OCI-LY3 (cell line): Measurements from ENCODE around the gene KIDINS220.

ENCODE experiments used
- H2AFZ ChIP-seq: fragments of 200-600, 300-600 bp; shearing (Covaris generic); 2 replicates; pipeline ENCODE4 v1.6.0; 2014; ENCODE audit warnings: antibody characterized with exemption, low read depth, low read length
- H3K27ac ChIP-seq: fragments of 200-600, 300-600 bp; sonication (generic); 2 replicates; pipeline ENCODE4 v1.5.1; 2014; ENCODE audit warnings: mild to moderate bottlenecking, low read length, moderate library complexity, mixed read lengths
- H3K27me3 ChIP-seq: fragments of 200-600, 300-600 bp; sonication (generic); 2 replicates; pipeline ENCODE4 v1.6.1; 2014; ENCODE audit warnings: low read depth, low read length, mixed read lengths
- H3K36me3 ChIP-seq: fragments of 200-600, 300-600 bp; sonication (generic); replicated peaks from 2 replicates; pipeline ENCODE3; 2014; ENCODE audit warnings: low read depth, low read length, mixed read lengths
- H3K4me1 ChIP-seq: fragments of 300-600, 200-600 bp; sonication (generic); 2 replicates; pipeline ENCODE4 v1.6.1; 2014; ENCODE audit warnings: low read length, mixed read lengths
- H3K4me2 ChIP-seq: fragments of 200-600, 300-600 bp; sonication (generic); 2 replicates; pipeline ENCODE4 v1.6.1; 2014; ENCODE audit warnings: low read length, mixed read lengths
- H3K4me3 ChIP-seq: fragments of 300-600, 200-600 bp; sonication (generic); 2 replicates; pipeline ENCODE4 v1.5.1; 2014; ENCODE audit warnings: antibody characterized with exemption, mild to moderate bottlenecking, low read length, moderate library complexity
- H3K79me2 ChIP-seq: fragments of 300-600, 200-600 bp; shearing (Covaris generic); 2 replicates; pipeline ENCODE4 v1.6.1; 2014; ENCODE audit warnings: mild to moderate bottlenecking, low read length, mixed read lengths
- H3K9ac ChIP-seq: fragments of 300-600, 200-600 bp; shearing (Covaris generic); 2 replicates; pipeline ENCODE4 v1.6.0; 2014; ENCODE audit warnings: mild to moderate bottlenecking, low read length, moderate library complexity
- H3K9me3 ChIP-seq: fragments of 200-600, 300-600 bp; shearing (Covaris generic); 2 replicates; pipeline ENCODE4 v1.6.1; 2014; ENCODE audit warnings: low read length, mixed read lengths; ENCODE audit not compliant: insufficient read depth
- H4K20me1 ChIP-seq: fragments of 200-600, 300-600 bp; sonication (generic); 2 replicates; pipeline ENCODE4 v1.6.1; 2016; ENCODE audit warnings: low read length, mixed read lengths; ENCODE audit not compliant: insufficient read depth
- CTCF ChIP-seq: fragments of 200-600, 300-600 bp; sonication (generic); IDR thresholded peaks from 2 replicates; pipeline ENCODE4 v1.5.1; 2014; ENCODE audit warnings: antibody characterized with exemption, low read length, low read depth
- EZH2phosphoT487 ChIP-seq: fragments of 200-600 bp; shearing (Covaris generic); IDR thresholded peaks from 2 replicates; pipeline ENCODE4 v1.6.1; 2018; ENCODE audit warnings: antibody characterized with exemption, mixed run types, low read depth

Gene KIDINS220

GRCh38 chr2:8858910-8859309 is 21.5 kb upstream of the KIDINS220 start:
- no peaks in the 10 kb centered on the region for H3K79me2 ChIP-seq
- H4K20me1 ChIP-seq = no peaks in the 10 kb centered on the region
- no peaks in the 10 kb centered on the region for H3K9me3 ChIP-seq
- H3K4me3 ChIP-seq = no peak overlapping the region
- H3K36me3 ChIP-seq = no peaks in the 10 kb centered on the region
- H2AFZ ChIP-seq = no peak overlapping the region
- no peak overlapping the region for H3K9ac ChIP-seq
- TF ChIP-seq CTCF = no peak
- TF ChIP-seq EZH2phosphoT487 = no peak
- peaks cover 37% of the 10 kb centered on the region for H3K27me3 ChIP-seq
- H3K4me2 ChIP-seq = no peak overlapping the region
- no peaks in the 10 kb centered on the region for H3K4me1 ChIP-seq
- no peak overlapping the region for H3K27ac ChIP-seq

- peaks cover 37% of the 10 kb centered on the region for H3K27me3 ChIP-seq
- no peaks in the 10 kb centered on the region for H4K20me1 ChIP-seq
Observed at GRCh38 chr2:8858264-8858663, 20.9 kb upstream of the KIDINS220 start.

GRCh38 chr2:8857709-8858108 is 20.3 kb upstream of the KIDINS220 start:
- H3K27ac ChIP-seq = no peak overlapping the region
- no peaks in the 10 kb centered on the region for H4K20me1 ChIP-seq
- no peaks in the 10 kb centered on the region for H3K9me3 ChIP-seq
- no peaks in the 10 kb centered on the region for H3K79me2 ChIP-seq
- no peak overlapping the region for H3K4me2 ChIP-seq
- TF ChIP-seq EZH2phosphoT487 (no peak), CTCF (no peak)
- no peak overlapping the region for H3K4me3 ChIP-seq
- H3K9ac ChIP-seq = no peak overlapping the region
- peaks cover 37% of the 10 kb centered on the region for H3K27me3 ChIP-seq
- H3K36me3 ChIP-seq = no peaks in the 10 kb centered on the region
- no peak overlapping the region for H2AFZ ChIP-seq
- H3K4me1 ChIP-seq = no peaks in the 10 kb centered on the region

More at GRCh38 chr2:8858264-8858663, 20.9 kb upstream of the KIDINS220 start:
- H3K9me3 ChIP-seq = no peaks in the 10 kb centered on the region
- no peaks in the 10 kb centered on the region for H3K79me2 ChIP-seq
- TF ChIP-seq EZH2phosphoT487 = no peak
- no peak for TF ChIP-seq CTCF
- no peaks in the 10 kb centered on the region for H3K36me3 ChIP-seq
- H2AFZ ChIP-seq = no peak overlapping the region
- H3K4me1 ChIP-seq = no peaks in the 10 kb centered on the region
- no peak overlapping the region for H3K4me2 ChIP-seq
- H3K4me3 ChIP-seq = no peak overlapping the region
- no peak overlapping the region for H3K9ac ChIP-seq
- H3K27ac ChIP-seq = no peak overlapping the region

- Histone ChIP-seq H3K4me2 (no peak overlapping the region), H4K20me1 (no peaks in the 10 kb centered on the region), H3K79me2 (no peaks in the 10 kb centered on the region), H3K27me3 (peaks cover 22% of the 10 kb centered on the region), H3K9ac (no peak overlapping the region), H3K36me3 (no peaks in the 10 kb centered on the region), H3K9me3 (no peaks in the 10 kb centered on the region), H2AFZ (no peak overlapping the region), H3K27ac (no peak overlapping the region), H3K4me1 (no peaks in the 10 kb centered on the region), H3K4me3 (no peak overlapping the region)
- TF ChIP-seq CTCF = no peak
- TF ChIP-seq EZH2phosphoT487 = no peak
Observed at GRCh38 chr2:8856176-8856575, 18.8 kb upstream of the KIDINS220 start.
